H9 (cell line): Measurements from ENCODE around the gene CACNA2D4. TPM values are rescaled to one million over a fixed set of nuclear protein-coding genes. Genes with fewer than 3 reads are reported as not detected.
A peak's percentile ranks its signal among the peaks of the same experiment; 100 is the strongest.
"Not testable (repeated sequence)": the region's sequence is repeated elsewhere in the genome, so short reads cannot be mapped to it uniquely, and the experiment has no call there.

Experiments used
- DNase-seq: peaks from one replicate; pipeline ENCODE4 v3.0.0-alpha.2; 2017
- H2AFZ ChIP-seq: one replicate; pipeline ENCODE4 v1.6.1; 2013; ENCODE audit warnings: mild to moderate bottlenecking, low read length, control low read depth, moderate library complexity
- H2AK5ac ChIP-seq: 2 replicates; pipeline ENCODE4 v1.6.1; 2013; ENCODE audit warnings: low read length, control low read depth, mixed read lengths; ENCODE audit not compliant: insufficient read length
- H2BK120ac ChIP-seq: one replicate; pipeline ENCODE4 v1.6.1; 2013; ENCODE audit warnings: low read depth, mild to moderate bottlenecking, low read length, control low read depth, inconsistent platforms; ENCODE audit not compliant: poor library complexity, severe bottlenecking
- H2BK12ac ChIP-seq: 2 replicates; pipeline ENCODE4 v1.6.1; 2013; ENCODE audit warnings: low read length, control low read depth, mixed read lengths, low read depth; ENCODE audit not compliant: insufficient read length
- H2BK15ac ChIP-seq: 2 replicates; pipeline ENCODE4 v1.6.1; 2013; ENCODE audit warnings: low read depth, low read length, control low read depth
- H2BK20ac ChIP-seq: one replicate; pipeline ENCODE4 v1.6.1; 2013; ENCODE audit warnings: low read depth, mild to moderate bottlenecking, low read length, control low read depth, inconsistent platforms; ENCODE audit not compliant: poor library complexity, severe bottlenecking
- H2BK5ac ChIP-seq: 2 replicates; pipeline ENCODE4 v1.6.1; 2013; ENCODE audit warnings: low read length, control low read depth, mixed read lengths; ENCODE audit not compliant: insufficient read length
- H3K14ac ChIP-seq: 2 replicates; pipeline ENCODE4 v1.6.1; 2013; ENCODE audit warnings: low read length, control low read depth; ENCODE audit not compliant: insufficient read depth
- H3K18ac ChIP-seq: 2 replicates; pipeline ENCODE4 v1.6.1; 2013; ENCODE audit warnings: low read depth, mild to moderate bottlenecking, mixed read lengths, low read length, control low read depth; ENCODE audit not compliant: insufficient read length
- H3K23ac ChIP-seq: 2 replicates; pipeline ENCODE4 v1.6.1; 2013; ENCODE audit warnings: low read length, control low read depth, mixed read lengths, low read depth; ENCODE audit not compliant: insufficient read length
- H3K23me2 ChIP-seq: 2 replicates; pipeline ENCODE4 v1.6.1; 2013; ENCODE audit warnings: low read depth, mild to moderate bottlenecking, mixed read lengths, low read length, control low read depth; ENCODE audit not compliant: insufficient read length, poor library complexity, severe bottlenecking
- H3K27ac ChIP-seq: 2 replicates; pipeline ENCODE4 v1.5.1; 2013; ENCODE audit warnings: low read length, control low read depth, mixed read lengths, low read depth; ENCODE audit not compliant: insufficient read length
- H3K27me3 ChIP-seq: 2 replicates; pipeline ENCODE4 v1.6.1; 2013; ENCODE audit warnings: low read length, control low read depth, inconsistent platforms; ENCODE audit not compliant: insufficient read depth
- H3K4ac ChIP-seq: 2 replicates; pipeline ENCODE4 v1.6.1; 2013; ENCODE audit warnings: low read depth, mild to moderate bottlenecking, control low read depth, inconsistent platforms, low read length, moderate library complexity
- H3K4me1 ChIP-seq: 2 replicates; pipeline ENCODE4 v1.6.1; 2013; ENCODE audit warnings: low read length, control low read depth, inconsistent platforms; ENCODE audit not compliant: insufficient read depth
- H3K4me2 ChIP-seq: 2 replicates; pipeline ENCODE4 v1.6.1; 2013; ENCODE audit warnings: low read length, control low read depth, mixed read lengths; ENCODE audit not compliant: insufficient read length, insufficient read depth
- H3K56ac ChIP-seq: 2 replicates; pipeline ENCODE4 v1.6.1; 2013; ENCODE audit warnings: low read depth, mild to moderate bottlenecking, mixed read lengths, low read length, control low read depth; ENCODE audit not compliant: insufficient read length
- H3K79me1 ChIP-seq: 2 replicates; pipeline ENCODE4 v1.6.1; 2013; ENCODE audit warnings: low read depth, mild to moderate bottlenecking, moderate library complexity, low read length, control low read depth, inconsistent platforms; ENCODE audit not compliant: insufficient read depth, poor library complexity, severe bottlenecking
- H3K79me2 ChIP-seq: 2 replicates; pipeline ENCODE4 v1.6.1; 2013; ENCODE audit warnings: low read length, control low read depth, inconsistent platforms; ENCODE audit not compliant: insufficient read depth
- H3K9ac ChIP-seq: 2 replicates; pipeline ENCODE4 v1.6.1; 2013; ENCODE audit warnings: low read length, control low read depth, mixed read lengths; ENCODE audit not compliant: insufficient read length; ENCODE audit errors: extremely low read depth
- H3K9me3 ChIP-seq: one replicate; pipeline ENCODE4 v1.6.1; 2013; ENCODE audit warnings: low read depth, low read length, inconsistent platforms; ENCODE audit not compliant: control insufficient read depth
- H3T11ph ChIP-seq: one replicate; pipeline ENCODE4 v1.6.1; 2013; ENCODE audit warnings: mild to moderate bottlenecking, low read length, control low read depth, inconsistent platforms
- H4K20me1 ChIP-seq: one replicate; pipeline ENCODE4 v1.6.1; 2013; ENCODE audit not compliant: control insufficient read depth, insufficient read length, insufficient read depth
- H4K5ac ChIP-seq: 2 replicates; pipeline ENCODE4 v1.6.1; 2013; ENCODE audit warnings: low read depth, mild to moderate bottlenecking, mixed read lengths, low read length, control low read depth; ENCODE audit not compliant: insufficient read length
- H4K8ac ChIP-seq: replicated peaks from 2 replicates; pipeline ENCODE4 v1.6.1; 2013; ENCODE audit warnings: low read length, control low read depth, mixed read lengths, low read depth; ENCODE audit not compliant: insufficient read length
- H4K91ac ChIP-seq: 2 replicates; pipeline ENCODE4 v1.6.1; 2013; ENCODE audit warnings: low read depth, mild to moderate bottlenecking, moderate library complexity, mixed read lengths, low read length, control low read depth; ENCODE audit not compliant: insufficient read length
- H3K27ac Mint-ChIP-seq, 3 experiments: 2 replicates in 2 of 3; 3 replicates in 1 of 3; pipeline ENCODE4 v1.8.0; 2020 to 2021; ENCODE audit warnings: mixed read lengths in 3 of 3, mild to moderate bottlenecking in 1 of 3, moderate library complexity in 1 of 3
- H3K27me3 Mint-ChIP-seq: 2 replicates; pipeline ENCODE4 v1.8.0; 2021; ENCODE audit warnings: low read depth, mild to moderate bottlenecking, moderate library complexity, mixed read lengths
- H3K36me3 Mint-ChIP-seq, 3 experiments: 2 replicates in 2 of 3; 3 replicates in 1 of 3; pipeline ENCODE4 v1.8.0; 2020 to 2021; ENCODE audit warnings: low read depth in 3 of 3, mixed read lengths in 3 of 3; ENCODE audit not compliant: insufficient read depth in 1 of 3
- H3K4me1 Mint-ChIP-seq, 2 experiments: 2 replicates each; pipeline ENCODE4 v1.8.0; 2020; ENCODE audit warnings: mixed read lengths in 2 of 2
- H3K4me3 Mint-ChIP-seq, 2 experiments: 2 replicates in 1 of 2; 3 replicates in 1 of 2; pipeline ENCODE4 v1.8.0; 2020 to 2021; ENCODE audit warnings: mild to moderate bottlenecking in 2 of 2, mixed read lengths in 2 of 2, moderate library complexity in 1 of 2
- H3K9me3 Mint-ChIP-seq, 2 experiments: 2 replicates in 1 of 2; 3 replicates in 1 of 2; pipeline ENCODE4 v1.8.0; 2020; ENCODE audit warnings: mild to moderate bottlenecking in 2 of 2, mixed read lengths in 2 of 2, moderate library complexity in 1 of 2
- CTCF ChIP-seq: fragments of 200-600 bp; sonication (generic); conservative IDR thresholded peaks from 3 replicates; pipeline ENCODE4 v1.8.0; 2021; ENCODE audit warnings: antibody characterized with exemption, mild to moderate bottlenecking
- WGBS: extraction: QIAGEN DNeasy Blood & Tissue Kit; methylation state at CpG from one replicate; pipeline ENCODE4 v1.1.7; 2013; ENCODE audit warnings: missing lambda C conversion rate, low lambda C conversion rate, mixed read lengths; ENCODE audit not compliant: insufficient read length; ENCODE audit errors: extremely low coverage; 5-methylcytosine and 5-hydroxymethylcytosine counted together
- total RNA-seq: library from RNA; stranded (reverse); gene quantifications from 2 replicates; pipeline ENCODE4 v1.2.1, GENCODE V29; 2021

CACNA2D4 gene
- total RNA-seq, 1 experiment from 2014 or later, result 0.79 TPM

- Histone ChIP-seq H3K23ac (no peak overlapping the region), H2BK15ac (no peak overlapping the region), H4K8ac (no peak overlapping the region), H3K23me2 (no peaks in the 10 kb centered on the region), H3K18ac (no peak overlapping the region), H3K9me3 (no peaks in the 10 kb centered on the region), H3K4ac (no peak overlapping the region), H3K14ac (no peak overlapping the region), H3K9ac (no peak overlapping the region), H2BK120ac (no peak overlapping the region), H2BK12ac (no peak overlapping the region), H2BK5ac (no peak overlapping the region), H2AFZ (no peak overlapping the region), H2BK20ac (no peak overlapping the region), H3K27ac (no peak overlapping the region), H3K4me1 (no peaks in the 10 kb centered on the region), H4K20me1 (no peaks in the 10 kb centered on the region), H2AK5ac (no peak overlapping the region), H3K27me3 (peaks cover 19% of the 10 kb centered on the region; the same call in 1 of the 2 replicates), H3K79me2 (no peaks in the 10 kb centered on the region), H3K4me2 (no peak overlapping the region), H3K56ac (no peak overlapping the region), H4K91ac (no peak overlapping the region), H3K79me1 (no peaks in the 10 kb centered on the region), H3T11ph (no peak overlapping the region), H4K5ac (no peak overlapping the region)
- Mint-ChIP-seq H3K9me3 (peaks cover 4% of the 10 kb centered on the region in 2 experiments; a peak in 2 of 5 replicates), H3K27me3 (peaks cover 49% of the 10 kb centered on the region), H3K4me1 (peaks cover 20 to 39% of the 10 kb centered on the region in 2 experiments), H3K36me3 (peaks cover 0 to 5% (median 3%) of the 10 kb centered on the region in 3 experiments; a peak in 2 of 7 replicates), H3K27ac (no peak overlapping the region), H3K4me3 (peak overlapping the region in 1 of 2 experiments; percentile 2; a peak in 2 of 5 replicates)
- WGBS, result no CpG with 5 or more reads among the region's 9 CpGs
- no peak for TF ChIP-seq CTCF
- DNase-seq, result no peak
Measured at GRCh38 chr12:1819050-1819449, 99.4 kb downstream of the CACNA2D4 start.

GRCh38 chr12:1817928-1818327, 100.5 kb downstream of the CACNA2D4 start:
- not testable (repeated sequence) for H2BK20ac ChIP-seq, DNase-seq, H3K79me1 ChIP-seq, H4K20me1 ChIP-seq, H3K23me2 ChIP-seq, H3K23ac ChIP-seq, H3K4me3 Mint-ChIP-seq, H3K4ac ChIP-seq, H3K79me2 ChIP-seq, H3K56ac ChIP-seq, H3K36me3 Mint-ChIP-seq, H3K27ac ChIP-seq, H4K5ac ChIP-seq, H3K18ac ChIP-seq, H2BK120ac ChIP-seq, H4K91ac ChIP-seq, H2BK5ac ChIP-seq, H2BK12ac ChIP-seq, H3K14ac ChIP-seq, H3K9ac ChIP-seq, H2AK5ac ChIP-seq, H2AFZ ChIP-seq, H3K9me3 Mint-ChIP-seq, H2BK15ac ChIP-seq, H3K9me3 ChIP-seq, H3K4me1 ChIP-seq, H3T11ph ChIP-seq, H3K27ac Mint-ChIP-seq, H4K8ac ChIP-seq, H3K4me2 ChIP-seq
- Mint-ChIP-seq H3K27me3 (peaks cover 49% of the 10 kb centered on the region), H3K4me1 (peaks cover 20 to 36% of the 10 kb centered on the region in 2 experiments)
- H3K27me3 ChIP-seq, result peaks cover 19% of the 10 kb centered on the region; the same call in 1 of the 2 replicates
- no CpG with 5 or more reads among the region's 28 CpGs for WGBS
